IMR-90 (cell line): ENCODE results near the gene EMX1. TPM values are rescaled to one million over a fixed set of nuclear protein-coding genes. Genes with fewer than 3 reads are reported as not detected.
A peak's percentile ranks its signal among the peaks of the same experiment; 100 is the strongest.

Experiments used
- ATAC-seq: fragments of 200-7000 bp; cut with Tn5 transposase; 2 replicates; pipeline ENCODE4 v1.9.1; 2020; ENCODE audit warnings: low read depth, mild to moderate bottlenecking, moderate library complexity
- BruUV-seq: library from RNA; stranded (reverse); fragments of 400-500 nt; replicated peaks from 2 replicates; lab custom pipeline; 2021; lab: Mats Ljungman, UMichigan
- CTCF ChIA-PET: fragments of 300-600 bp; formaldehyde crosslinking; extraction: SDS; loops from one replicate; lab custom pipeline; 2021; ENCODE audit warnings: antibody characterized with exemption; lab: Yijun Ruan, JAX
- POLR2A ChIA-PET: fragments of 300-600 bp; sonication (Branson Sonifier 250); formaldehyde crosslinking; loops from one replicate; lab custom pipeline; 2022; ENCODE audit warnings: antibody characterized with exemption; ENCODE audit not compliant: unreplicated experiment; lab: Charles Lee
- DNase-seq: peaks from one replicate; pipeline ENCODE4 v3.0.0; 2013
- H2AFZ ChIP-seq: replicated peaks from 2 replicates; pipeline ENCODE3; 2013; ENCODE audit warnings: low read length, mild to moderate bottlenecking; ENCODE audit not compliant: poor library complexity
- H2AK5ac ChIP-seq: 2 replicates; pipeline ENCODE4 v1.6.1; 2013; ENCODE audit warnings: low read depth, low read length, inconsistent platforms
- H2AK9ac ChIP-seq: replicated peaks from 2 replicates; pipeline ENCODE3; 2013; ENCODE audit warnings: mild to moderate bottlenecking, low read depth, low read length, moderate library complexity; ENCODE audit not compliant: poor library complexity
- H2BK120ac ChIP-seq: 2 replicates; pipeline ENCODE4 v1.6.1; 2013; ENCODE audit warnings: low read depth, low read length, inconsistent platforms
- H2BK15ac ChIP-seq: 3 replicates; pipeline ENCODE4 v1.6.1; 2013; ENCODE audit warnings: low read depth, low read length, inconsistent platforms
- H2BK20ac ChIP-seq: 2 replicates; pipeline ENCODE4 v1.6.1; 2013; ENCODE audit warnings: low read depth, mild to moderate bottlenecking, inconsistent platforms, low read length, moderate library complexity
- H2BK5ac ChIP-seq: 2 replicates; pipeline ENCODE4 v1.6.1; 2013; ENCODE audit warnings: mild to moderate bottlenecking, low read depth, low read length, inconsistent platforms; ENCODE audit not compliant: poor library complexity, severe bottlenecking
- H3K14ac ChIP-seq: replicated peaks from 2 replicates; pipeline ENCODE4 v1.6.1; 2013; ENCODE audit warnings: low read depth, low read length, inconsistent platforms
- H3K18ac ChIP-seq: 2 replicates; pipeline ENCODE4 v1.6.1; 2013; ENCODE audit warnings: low read depth, low read length, control low read depth
- H3K23ac ChIP-seq: 2 replicates; pipeline ENCODE4 v1.6.1; 2013; ENCODE audit warnings: low read depth, low read length, inconsistent platforms
- H3K27ac ChIP-seq: 2 replicates; pipeline ENCODE4 v1.5.1; 2013; ENCODE audit warnings: mild to moderate bottlenecking, control low read depth, low read length; ENCODE audit not compliant: insufficient read depth
- H3K27me3 ChIP-seq: 2 replicates; pipeline ENCODE4 v1.6.1; 2013; ENCODE audit warnings: low read length; ENCODE audit not compliant: control insufficient read depth, insufficient read depth
- H3K36me3 ChIP-seq: 2 replicates; pipeline ENCODE4 v1.6.1; 2013; ENCODE audit warnings: low read length, mixed read lengths; ENCODE audit not compliant: control insufficient read depth, insufficient read depth
- H3K4ac ChIP-seq: 2 replicates; pipeline ENCODE4 v1.6.1; 2013; ENCODE audit warnings: low read depth, low read length, inconsistent platforms
- H3K4me1 ChIP-seq: 2 replicates; pipeline ENCODE4 v1.6.1; 2013; ENCODE audit warnings: low read length, mixed read lengths; ENCODE audit not compliant: control insufficient read depth, insufficient read depth
- H3K4me2 ChIP-seq: 2 replicates; pipeline ENCODE4 v1.6.1; 2013; ENCODE audit warnings: low read depth, mild to moderate bottlenecking, control low read depth, low read length, moderate library complexity
- H3K4me3 ChIP-seq: 2 replicates; pipeline ENCODE4 v1.5.1; 2013; ENCODE audit warnings: low read depth, mild to moderate bottlenecking, control low read depth, low read length, moderate library complexity; ENCODE audit not compliant: insufficient read depth
- H3K56ac ChIP-seq: 2 replicates; pipeline ENCODE4 v1.6.1; 2013; ENCODE audit warnings: low read length, inconsistent platforms; ENCODE audit not compliant: insufficient read depth; ENCODE audit errors: extremely low read depth
- H3K79me1 ChIP-seq, 2 experiments: 2 replicates each; pipeline ENCODE4 v1.6.1; 2013; ENCODE audit warnings: low read length in 2 of 2, inconsistent platforms in 1 of 2, low read depth in 1 of 2
- H3K9ac ChIP-seq: 2 replicates; pipeline ENCODE4 v1.6.1; 2013; ENCODE audit warnings: low read depth, low read length, control low read depth
- H3K9me1 ChIP-seq: 2 replicates; pipeline ENCODE4 v1.6.1; 2013; ENCODE audit warnings: low read length, inconsistent platforms; ENCODE audit not compliant: insufficient read depth
- H3K9me3 ChIP-seq: 2 replicates; pipeline ENCODE4 v1.6.1; 2013; ENCODE audit warnings: low read length; ENCODE audit not compliant: control insufficient read depth, insufficient read depth
- H4K20me1 ChIP-seq: 2 replicates; pipeline ENCODE4 v1.6.1; 2013; ENCODE audit warnings: low read length, inconsistent platforms; ENCODE audit not compliant: insufficient read depth
- H4K5ac ChIP-seq: 2 replicates; pipeline ENCODE4 v1.6.1; 2013; ENCODE audit warnings: mild to moderate bottlenecking, low read depth, low read length, control low read depth
- H4K8ac ChIP-seq, 2 experiments: 2 replicates each; pipeline ENCODE4 v1.6.1; 2013; ENCODE audit warnings: low read depth in 2 of 2, low read length in 2 of 2, control low read depth in 1 of 2, inconsistent platforms in 1 of 2
- H4K91ac ChIP-seq: 2 replicates; pipeline ENCODE4 v1.6.1; 2013; ENCODE audit warnings: low read depth, low read length, inconsistent platforms; ENCODE audit not compliant: insufficient read depth
- CHD1 ChIP-seq: IDR thresholded peaks from 2 replicates; pipeline ENCODE4 v1.6.1; 2012; ENCODE audit warnings: low read depth, low read length, improper control_type of control experiment
- MAZ ChIP-seq: IDR thresholded peaks from 2 replicates; pipeline ENCODE4 v1.6.1; 2012; ENCODE audit warnings: low read depth, mild to moderate bottlenecking, low read length, improper control_type of control experiment, moderate library complexity, borderline replicate concordance
- RCOR1 ChIP-seq: IDR thresholded peaks from 2 replicates; pipeline ENCODE4 v1.6.1; 2012; ENCODE audit warnings: mild to moderate bottlenecking, low read length, improper control_type of control experiment; ENCODE audit not compliant: insufficient replicate concordance
- USF2 ChIP-seq: fragments of 150-350 bp; IDR thresholded peaks from 2 replicates; pipeline ENCODE4 v1.6.1; 2017; ENCODE audit warnings: mild to moderate bottlenecking, antibody characterized with exemption, low read length, low read depth
- WGBS, 2 experiments: methylation state at CpG; one replicate each; pipeline versions ENCODE4 v1.1.5 to v1.1.7; 2013; ENCODE audit warnings: missing lambda C conversion rate in 2 of 2; ENCODE audit not compliant: insufficient read length in 1 of 2; ENCODE audit errors: extremely low coverage in 2 of 2; 5-methylcytosine and 5-hydroxymethylcytosine counted together
- dilution Hi-C: fragments of 300-500 bp; cut with HindIII; formaldehyde crosslinking; loops from one replicate; pipeline ENCODE4 v1.14.3; 2018; ENCODE audit warnings: low sequenced_read_pairs; ENCODE audit not compliant: unreplicated experiment
- in situ Hi-C: fragments of 300-500 bp; cut with MboI; formaldehyde crosslinking; loops from 3 replicates; pipeline ENCODE4 v1.14.3; 2019; ENCODE audit warnings: low sequenced_read_pairs, inconsistent platforms, mixed read lengths
- intact Hi-C: fragments of 100-400 bp; cut with micrococcal nuclease; formaldehyde crosslinking; loops from 2 replicates; pipeline ENCODE4 v1.10.0; 2022
- polyA plus RNA-seq, 3 experiments: library from polyadenylated mRNA; depleted of rRNA; stranded (reverse); fragments of >200 nt; gene quantifications; 2 replicates each; pipeline ENCODE4 v1.2.3, GENCODE V29; 2012; ENCODE audit warnings: low replicate concordance in 1 of 3
- total RNA-seq: library from RNA; depleted of rRNA; stranded (reverse); fragments of >200 nt; gene quantifications from 2 replicates; pipeline ENCODE4 v1.2.3, GENCODE V29; 2012

EMX1 gene
- total and polyA plus RNA-seq, 2 of the 4 experiments (the other 2 are of a cell fraction), result not detected

- Histone ChIP-seq H3K27ac (no peak overlapping the region), H3K9ac (no peak overlapping the region), H2BK5ac (no peak overlapping the region), H3K23ac (0 out of 2 replicates have a peak overlapping the region, but pooled peaks have one; percentile 24), H3K56ac (no peak overlapping the region), H2BK20ac (peak overlapping the region; percentile 88), H2AFZ (peak overlapping the region; percentile 78), H3K14ac (peak overlapping the region; percentile 71; the same call in 1 of the 2 replicates), H2AK9ac (peak overlapping the region; percentile 85), H2AK5ac (peak overlapping the region; percentile 85), H3K4me1 (peaks cover 10% of the 10 kb centered on the region; the same call in 1 of the 2 replicates), H3K27me3 (peaks cover 4% of the 10 kb centered on the region; the same call in 1 of the 2 replicates), H3K4me2 (no peak overlapping the region; the same call in 1 of the 2 replicates), H3K18ac (no peak overlapping the region), H4K5ac (no peak overlapping the region), H3K4me3 (no peak overlapping the region), H4K8ac (peak overlapping the region in 1 of 2 experiments; percentile 61; a peak in 2 of 4 replicates), H3K79me1 (no peaks in the 10 kb centered on the region), H2BK15ac (peak overlapping the region; percentile 41; the same call in 1 of the 3 replicates), H3K4ac (peak overlapping the region; percentile 75; the same call in 1 of the 2 replicates), H3K9me1 (peaks cover 15% of the 10 kb centered on the region), H3K9me3 (no peaks in the 10 kb centered on the region), H4K20me1 (peaks cover 9% of the 10 kb centered on the region; the same call in 1 of the 2 replicates), H2BK120ac (peak overlapping the region; percentile 66), H3K36me3 (no peaks in the 10 kb centered on the region), H4K91ac (no peak overlapping the region; the same call in 1 of the 2 replicates)
- DNase-seq (peak; percentile 81), ATAC-seq (peak; percentile 90)
- CTCF ChIA-PET, result interaction anchor here (0.6 to 1.0 kb wide), 2 partner anchors 33 to 216 kb away, joined by 3 read pairs; no protein-coding TSS in a partner anchor
- in situ Hi-C loops, result no loop called here
- POLR2A ChIA-PET, result interaction anchor here (0.6 kb wide), 1 partner anchor 15 kb away, joined by 3 read pairs; no protein-coding TSS in a partner anchor
- dilution Hi-C loops, result no loop called here
- WGBS, 2 experiments, result no CpG with 5 or more reads among the region's 6 CpGs
- BruUV-seq, result no TSS peak
- intact Hi-C loops, result no loop called here
- TF ChIP-seq USF2, result no peak
- no peak for TF ChIP-seq RCOR1
- no peak for TF ChIP-seq CHD1
- 0 out of 2 replicates have a peak, but pooled peaks have one; percentile 14 for TF ChIP-seq MAZ
These were observed 23.5 kb downstream of the EMX1 start for GRCh38 chr2:72940786-72941185.
